Epithelial cell of proximal tubule (primary cell): ENCODE results near the gene WDR91. TPM values are rescaled to one million over a fixed set of nuclear protein-coding genes. Genes with fewer than 3 reads are reported as not detected.

ENCODE experiments used
- DNase-seq: peaks from one replicate; pipeline ENCODE4 v3.0.0-alpha.2; 2011; ENCODE audit warnings: low read depth
- H3K4me3 ChIP-seq: 2 replicates; pipeline ENCODE4 v1.5.1; 2011; ENCODE audit warnings: low read depth, mild to moderate bottlenecking, low read length
- total RNA-seq: library from RNA; depleted of rRNA; stranded (reverse); fragments of >200 nt; gene quantifications from 2 replicates; pipeline ENCODE4 v1.2.3, GENCODE V29; 2015
- TF ChIP-seq, protein P1 (sequence below): conservative IDR thresholded peaks from 2 replicates; pipeline ENCODE4 v1.5.1; 2012; ENCODE audit warnings: low read depth, mild to moderate bottlenecking, low read length

WDR91 gene
- total RNA-seq, 1 donor from 2014 or later: 8.7 TPM

GRCh38 chr7:135251496-135252391, 40.4 kb upstream of the WDR91 start:
- TF ChIP-seq, protein P1, sequence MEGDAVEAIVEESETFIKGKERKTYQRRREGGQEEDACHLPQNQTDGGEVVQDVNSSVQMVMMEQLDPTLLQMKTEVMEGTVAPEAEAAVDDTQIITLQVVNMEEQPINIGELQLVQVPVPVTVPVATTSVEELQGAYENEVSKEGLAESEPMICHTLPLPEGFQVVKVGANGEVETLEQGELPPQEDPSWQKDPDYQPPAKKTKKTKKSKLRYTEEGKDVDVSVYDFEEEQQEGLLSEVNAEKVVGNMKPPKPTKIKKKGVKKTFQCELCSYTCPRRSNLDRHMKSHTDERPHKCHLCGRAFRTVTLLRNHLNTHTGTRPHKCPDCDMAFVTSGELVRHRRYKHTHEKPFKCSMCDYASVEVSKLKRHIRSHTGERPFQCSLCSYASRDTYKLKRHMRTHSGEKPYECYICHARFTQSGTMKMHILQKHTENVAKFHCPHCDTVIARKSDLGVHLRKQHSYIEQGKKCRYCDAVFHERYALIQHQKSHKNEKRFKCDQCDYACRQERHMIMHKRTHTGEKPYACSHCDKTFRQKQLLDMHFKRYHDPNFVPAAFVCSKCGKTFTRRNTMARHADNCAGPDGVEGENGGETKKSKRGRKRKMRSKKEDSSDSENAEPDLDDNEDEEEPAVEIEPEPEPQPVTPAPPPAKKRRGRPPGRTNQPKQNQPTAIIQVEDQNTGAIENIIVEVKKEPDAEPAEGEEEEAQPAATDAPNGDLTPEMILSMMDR: no peak
- no peak for DNase-seq
- no peak overlapping the region for H3K4me3 ChIP-seq

DNA sequence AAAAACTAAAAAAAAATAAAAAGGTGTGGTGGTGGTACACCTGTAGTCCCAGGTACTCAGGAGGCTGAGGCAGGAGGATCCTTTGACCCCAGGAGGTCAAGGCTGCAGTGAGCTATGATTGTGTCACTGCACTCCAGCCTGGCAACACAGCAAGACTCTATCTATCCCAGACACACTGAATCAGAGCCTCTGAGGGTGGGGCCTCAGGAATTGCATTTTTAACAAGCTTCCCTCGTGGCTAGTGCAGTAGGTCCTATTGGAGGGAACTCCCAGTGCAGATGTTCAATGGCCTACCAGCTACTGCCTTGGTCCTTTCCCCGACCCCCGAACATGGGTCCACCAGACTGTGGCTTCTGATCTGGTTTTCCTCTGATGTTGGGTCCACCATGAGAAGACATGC, 37.2 kb upstream of the WDR91 start:
- DNase-seq: no peak
- H3K4me3 ChIP-seq: no peak overlapping the region
- TF ChIP-seq, protein P1: no peak

- H3K4me3 ChIP-seq: no peak overlapping the region
- DNase-seq: no peak
- TF ChIP-seq, protein P1: no peak
These were observed 36.6 kb upstream of the WDR91 start for GRCh38 chr7:135247746-135248471.

- no peak for DNase-seq
- TF ChIP-seq, protein P1: no peak
- no peak overlapping the region for H3K4me3 ChIP-seq
These were observed 35.0 kb upstream of the WDR91 start for GRCh38 chr7:135246191-135246825.

DNA sequence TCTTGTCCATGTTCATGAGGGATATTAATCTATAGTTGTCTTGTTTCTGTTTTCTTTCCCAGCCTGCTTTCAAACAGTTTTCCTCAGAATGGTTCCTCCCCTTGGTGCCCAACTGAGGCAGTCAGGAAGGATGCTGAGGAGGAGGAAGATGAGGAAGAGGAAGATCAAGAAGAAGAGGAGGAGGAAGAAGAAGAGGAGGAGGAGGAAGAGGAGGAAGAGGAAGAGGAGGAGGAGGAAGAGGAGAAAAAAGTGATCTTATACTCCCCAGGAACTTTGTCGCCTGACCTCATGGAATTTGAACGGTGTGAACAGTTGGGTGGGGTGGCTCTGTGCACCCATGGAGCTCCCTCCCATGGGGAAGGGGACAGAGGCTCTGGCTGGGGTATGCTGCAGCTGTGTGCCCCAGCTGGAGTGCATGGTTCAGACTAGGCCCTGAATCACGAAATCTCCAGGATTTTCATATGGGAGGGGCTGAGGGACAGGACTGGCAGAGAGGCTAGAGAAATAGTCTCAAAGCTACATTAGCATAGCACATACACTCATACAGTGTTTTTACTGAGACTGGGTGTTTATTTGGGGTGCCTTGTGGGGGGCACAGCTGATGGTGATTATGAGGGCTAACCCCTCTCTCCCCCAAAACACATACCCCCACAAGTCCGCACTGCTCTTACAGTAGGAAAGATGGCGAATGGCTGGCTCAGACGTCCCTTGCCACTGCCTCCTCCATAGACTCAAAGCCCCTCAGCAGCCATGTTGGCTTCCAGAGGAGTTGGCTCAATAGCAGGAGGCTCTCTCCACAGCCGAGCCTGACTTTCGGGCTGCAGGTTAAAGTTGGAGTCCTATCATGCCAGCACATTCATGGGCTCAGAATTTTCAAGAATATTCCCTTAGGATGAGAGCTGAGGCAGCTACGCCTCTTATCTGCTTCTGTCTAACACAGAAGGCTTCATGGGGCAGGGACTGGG, 34.2 kb upstream of the WDR91 start:
- no peak overlapping the region for H3K4me3 ChIP-seq
- TF ChIP-seq, protein P1: no peak
- DNase-seq: no peak

DNA sequence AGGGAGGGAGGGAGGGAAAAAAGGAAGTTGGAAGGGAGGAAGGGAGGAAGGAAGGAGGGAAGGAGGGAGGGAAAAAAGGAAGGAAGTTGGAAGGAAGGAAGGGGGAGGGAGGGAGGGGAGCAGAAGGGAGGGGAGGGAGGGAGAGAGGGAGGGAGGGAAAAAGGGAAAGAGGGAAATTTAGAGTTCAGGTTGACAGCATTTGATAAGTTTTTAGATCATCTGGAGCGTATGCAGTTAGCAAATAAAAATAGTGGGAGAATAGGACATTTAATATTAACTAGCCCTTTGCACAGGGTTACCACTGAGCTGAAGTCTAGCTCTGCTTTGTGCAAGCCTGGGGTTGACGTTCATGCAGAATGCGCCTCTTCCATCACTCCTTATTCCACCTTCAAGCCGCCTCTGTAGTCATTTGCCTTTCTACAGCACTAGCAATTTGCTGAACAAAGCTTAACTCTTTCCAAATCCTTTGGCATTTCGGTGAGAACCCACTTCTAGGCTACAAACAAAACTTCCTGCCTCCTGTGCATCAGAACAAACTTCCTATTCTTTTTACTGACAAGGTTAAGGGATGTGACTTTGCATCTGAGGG, 30.9 kb upstream of the WDR91 start:
- TF ChIP-seq, protein P1: no peak
- no peak overlapping the region for H3K4me3 ChIP-seq
- no peak for DNase-seq
